Measurements from ENCODE around the gene PACSIN1.

- no peak for TF ChIP-seq EP300 (IDR thresholded peaks at IDR 0.05)
- TF ChIP-seq CTCF (IDR thresholded peaks at IDR 0.05): no peak
Observed at GRCh38 chr6:34435916-34436315, 30.0 kb upstream of the PACSIN1 start.

All from stomach (tissue), 4 donors.